Mesenchymal stem cell (in vitro differentiated cells and primary cell): ENCODE results near the gene NXPH2.

Experiments used
- DNase-seq: peaks from one replicate; pipeline ENCODE4 v3.0.0-alpha.2; 2013
- H2AFZ ChIP-seq: one replicate; pipeline ENCODE4 v1.6.1; 2013; ENCODE audit warnings: low read depth, mild to moderate bottlenecking, control low read depth, inconsistent platforms, low read length, moderate library complexity
- H2AK5ac ChIP-seq: 2 replicates; pipeline ENCODE4 v1.6.1; 2013; ENCODE audit warnings: low read length, moderate library complexity, mild to moderate bottlenecking, inconsistent platforms; ENCODE audit not compliant: severe bottlenecking
- H2BK120ac ChIP-seq: one replicate; pipeline ENCODE4 v1.6.1; 2013; ENCODE audit warnings: low read depth, mild to moderate bottlenecking, inconsistent platforms, low read length, moderate library complexity
- H2BK12ac ChIP-seq, 2 experiments: one replicate each; pipeline ENCODE4 v1.6.1; 2013; ENCODE audit warnings: inconsistent platforms in 2 of 2, low read length in 2 of 2, mild to moderate bottlenecking in 2 of 2, moderate library complexity in 2 of 2, control low read depth in 1 of 2
- H2BK15ac ChIP-seq: one replicate; pipeline ENCODE4 v1.6.1; 2013; ENCODE audit warnings: mild to moderate bottlenecking, low read depth, inconsistent platforms; ENCODE audit not compliant: poor library complexity, severe bottlenecking
- H2BK5ac ChIP-seq: 2 replicates; pipeline ENCODE4 v1.6.1; 2013; ENCODE audit warnings: low read depth, mild to moderate bottlenecking, low read length, control low read depth, inconsistent platforms; ENCODE audit not compliant: poor library complexity, severe bottlenecking
- H3K14ac ChIP-seq, 2 experiments: one replicate each; pipeline ENCODE4 v1.6.1; 2013; ENCODE audit warnings: inconsistent platforms in 2 of 2, low read length in 2 of 2, control low read depth in 1 of 2, mild to moderate bottlenecking in 1 of 2, moderate library complexity in 1 of 2
- H3K18ac ChIP-seq, 2 experiments: one replicate each; pipeline ENCODE4 v1.6.1; 2013; ENCODE audit warnings: inconsistent platforms in 2 of 2, low read length in 2 of 2, control low read depth in 1 of 2, low read depth in 1 of 2, mild to moderate bottlenecking in 1 of 2
- H3K23ac ChIP-seq, 2 experiments: one replicate each; pipeline ENCODE4 v1.6.1; 2013; ENCODE audit warnings: inconsistent platforms in 2 of 2, low read length in 2 of 2, mild to moderate bottlenecking in 2 of 2, moderate library complexity in 2 of 2, control low read depth in 1 of 2
- H3K27ac ChIP-seq: 2 replicates; pipeline ENCODE4 v1.5.1; 2013; ENCODE audit warnings: mild to moderate bottlenecking, moderate library complexity, low read length, control low read depth, inconsistent platforms; ENCODE audit not compliant: poor library complexity, severe bottlenecking
- H3K27me3 ChIP-seq, 2 experiments: 2 replicates each; pipeline versions ENCODE4 v1.6.1 to v1.7.0; 2013; ENCODE audit warnings: low read length in 2 of 2, mild to moderate bottlenecking in 2 of 2, moderate library complexity in 2 of 2, control low read depth in 1 of 2, inconsistent platforms in 1 of 2; ENCODE audit not compliant: control insufficient read depth in 1 of 2, insufficient read depth in 1 of 2
- H3K36me3 ChIP-seq, 2 experiments: 2 replicates each; pipeline versions ENCODE4 v1.6.1 to v1.7.0; 2013; ENCODE audit warnings: low read length in 2 of 2, control low read depth in 1 of 2, inconsistent platforms in 1 of 2, low read depth in 1 of 2, mild to moderate bottlenecking in 1 of 2; ENCODE audit not compliant: insufficient read depth in 2 of 2, control insufficient read depth in 1 of 2
- H3K4ac ChIP-seq, 2 experiments: one replicate each; pipeline ENCODE4 v1.6.1; 2013; ENCODE audit warnings: inconsistent platforms in 2 of 2, low read length in 2 of 2, mild to moderate bottlenecking in 2 of 2, moderate library complexity in 2 of 2, control low read depth in 1 of 2, low read depth in 1 of 2
- H3K4me1 ChIP-seq: 2 replicates; pipeline ENCODE4 v1.6.1; 2013; ENCODE audit warnings: low read depth, low read length, control low read depth; ENCODE audit not compliant: control insufficient read depth, insufficient read depth
- H3K4me2 ChIP-seq: 2 replicates; pipeline ENCODE4 v1.6.1; 2013; ENCODE audit warnings: low read length, mild to moderate bottlenecking, inconsistent platforms; ENCODE audit not compliant: poor library complexity, severe bottlenecking
- H3K4me3 ChIP-seq, 2 experiments: 2 replicates each; pipeline versions ENCODE4 v1.5.1 to v1.7.0; 2013; ENCODE audit warnings: low read length in 2 of 2, mild to moderate bottlenecking in 2 of 2, control low read depth in 1 of 2, low read depth in 1 of 2; ENCODE audit not compliant: insufficient read depth in 1 of 2
- H3K79me1 ChIP-seq: replicated peaks from 2 replicates; pipeline ENCODE4 v1.6.1; 2013; ENCODE audit warnings: mild to moderate bottlenecking, control low read depth, low read length, inconsistent platforms; ENCODE audit not compliant: poor library complexity, severe bottlenecking
- H3K9ac ChIP-seq: 2 replicates; pipeline ENCODE4 v1.7.0; 2013; ENCODE audit warnings: mild to moderate bottlenecking, low read length, moderate library complexity
- H3K9me3 ChIP-seq: 2 replicates; pipeline ENCODE4 v1.7.0; 2013; ENCODE audit warnings: mild to moderate bottlenecking, low read length; ENCODE audit not compliant: control insufficient read depth
- H4K8ac ChIP-seq: one replicate; pipeline ENCODE4 v1.6.1; 2013; ENCODE audit warnings: inconsistent platforms, mild to moderate bottlenecking, low read length, moderate library complexity
- H4K91ac ChIP-seq: one replicate; pipeline ENCODE4 v1.6.1; 2013; ENCODE audit warnings: mild to moderate bottlenecking, low read length, inconsistent platforms
- WGBS: methylation state at CpG from one replicate; pipeline ENCODE4 v1.1.7; 2013; ENCODE audit warnings: mixed read lengths; 5-methylcytosine and 5-hydroxymethylcytosine counted together

Gene NXPH2

DNA sequence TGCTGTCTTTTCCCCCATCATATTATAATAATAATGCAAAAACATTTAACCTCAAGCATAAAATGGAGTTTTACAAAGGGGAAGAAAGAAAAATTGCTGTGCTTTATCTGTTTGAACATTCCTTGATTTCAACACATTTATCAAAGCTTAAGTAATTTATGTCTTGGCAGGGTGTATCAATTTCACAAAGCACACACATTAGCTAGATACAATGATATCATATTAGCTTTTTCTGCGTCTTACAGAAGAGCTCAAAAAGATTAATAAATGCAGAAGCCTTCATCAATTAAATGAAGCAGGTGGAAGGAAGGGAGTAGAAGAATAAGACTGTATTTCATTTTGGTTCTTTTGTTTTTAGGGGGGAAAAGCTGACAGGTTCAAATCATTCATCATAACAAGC, 103.0 kb downstream of the NXPH2 start:
- H2AK5ac ChIP-seq: no peak overlapping the region
- 100% methylated on average over 1 of the region's 1 CpG for WGBS
- no peak overlapping the region for H2BK12ac ChIP-seq
- H2BK5ac ChIP-seq: no peak overlapping the region
- no peak overlapping the region for H3K23ac ChIP-seq
- no peaks in the 10 kb centered on the region for H3K27me3 ChIP-seq
- no peaks in the 10 kb centered on the region for H3K4me1 ChIP-seq
- H3K4ac ChIP-seq: no peak overlapping the region
- H2BK15ac ChIP-seq: no peak overlapping the region
- H3K4me3 ChIP-seq: no peak overlapping the region
- no peaks in the 10 kb centered on the region for H3K79me1 ChIP-seq
- no peaks in the 10 kb centered on the region for H3K9me3 ChIP-seq
- no peak overlapping the region for H2BK120ac ChIP-seq
- no peak overlapping the region for H2AFZ ChIP-seq
- no peak overlapping the region for H3K4me2 ChIP-seq
- H3K36me3 ChIP-seq: no peaks in the 10 kb centered on the region
- no peak overlapping the region for H4K8ac ChIP-seq
- H3K18ac ChIP-seq: no peak overlapping the region
- no peak overlapping the region for H3K9ac ChIP-seq
- no peak for DNase-seq
- no peak overlapping the region for H4K91ac ChIP-seq
- no peak overlapping the region for H3K27ac ChIP-seq
- H3K14ac ChIP-seq: no peak overlapping the region

DNA sequence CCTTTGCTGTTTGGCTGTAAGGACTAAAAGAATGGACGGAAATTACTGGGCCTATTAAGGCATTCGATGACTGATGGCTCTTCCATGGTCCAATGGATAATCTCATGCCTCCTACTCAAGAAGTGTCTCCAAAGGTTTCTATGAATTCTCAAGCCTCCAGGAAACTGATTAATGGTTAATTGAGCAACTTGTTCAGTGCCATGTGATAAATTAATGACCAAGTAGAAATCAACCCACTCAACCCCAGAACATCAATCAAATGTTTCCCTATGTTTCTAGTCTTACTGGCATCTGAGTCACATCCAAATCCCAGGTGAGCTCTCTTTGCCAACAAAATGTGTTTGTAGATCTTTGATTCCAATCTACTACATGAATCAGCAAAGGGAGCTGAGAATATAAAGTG, 103.6 kb downstream of the NXPH2 start:
- no peak for DNase-seq
- no peak overlapping the region for H2AK5ac ChIP-seq
- no peaks in the 10 kb centered on the region for H3K79me1 ChIP-seq
- no peaks in the 10 kb centered on the region for H3K4me1 ChIP-seq
- no peak overlapping the region for H3K4me3 ChIP-seq
- no peak overlapping the region for H3K4me2 ChIP-seq
- no peak overlapping the region for H2BK15ac ChIP-seq
- no peak overlapping the region for H2BK5ac ChIP-seq
- no peaks in the 10 kb centered on the region for H3K9me3 ChIP-seq
- H2BK12ac ChIP-seq: no peak overlapping the region
- WGBS: 100% methylated on average over 2 of the region's 2 CpGs
- no peak overlapping the region for H3K23ac ChIP-seq
- H2BK120ac ChIP-seq: no peak overlapping the region
- H4K91ac ChIP-seq: no peak overlapping the region
- H3K4ac ChIP-seq: no peak overlapping the region
- no peak overlapping the region for H3K18ac ChIP-seq
- no peaks in the 10 kb centered on the region for H3K36me3 ChIP-seq
- H3K27me3 ChIP-seq: no peaks in the 10 kb centered on the region
- H3K14ac ChIP-seq: no peak overlapping the region
- H2AFZ ChIP-seq: no peak overlapping the region
- H4K8ac ChIP-seq: no peak overlapping the region
- H3K9ac ChIP-seq: no peak overlapping the region
- H3K27ac ChIP-seq: no peak overlapping the region

DNA sequence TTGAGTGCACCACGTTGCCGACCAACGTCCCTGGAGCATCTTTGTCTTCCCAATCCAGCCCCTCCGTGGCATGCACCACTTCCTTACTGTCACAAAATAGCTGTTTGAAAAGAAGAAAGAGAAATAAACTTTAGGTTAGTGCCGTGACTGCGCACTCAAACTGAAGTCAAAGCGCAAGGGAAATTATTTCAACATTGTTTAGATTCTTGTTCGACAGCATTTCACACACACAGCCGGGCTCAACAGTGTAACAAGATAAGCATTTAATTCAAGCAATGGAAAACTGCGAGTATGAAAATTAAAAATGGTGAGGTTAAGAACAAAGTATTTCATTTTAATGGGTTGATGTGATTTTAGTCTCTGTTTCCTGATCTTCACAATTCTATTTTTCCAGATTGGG, 108.6 kb downstream of the NXPH2 start:
- Histone ChIP-seq H2AK5ac (no peak overlapping the region), H3K9ac (no peak overlapping the region), H2BK5ac (no peak overlapping the region), H4K91ac (no peak overlapping the region), H3K36me3 (no peaks in the 10 kb centered on the region), H3K9me3 (no peaks in the 10 kb centered on the region), H4K8ac (no peak overlapping the region), H3K4ac (no peak overlapping the region), H2BK120ac (no peak overlapping the region), H2AFZ (no peak overlapping the region), H3K79me1 (no peaks in the 10 kb centered on the region), H3K4me3 (no peak overlapping the region), H3K23ac (no peak overlapping the region), H3K27me3 (no peaks in the 10 kb centered on the region), H3K4me1 (no peaks in the 10 kb centered on the region), H2BK15ac (no peak overlapping the region), H3K4me2 (no peak overlapping the region), H3K27ac (no peak overlapping the region), H2BK12ac (no peak overlapping the region), H3K18ac (no peak overlapping the region), H3K14ac (no peak overlapping the region)
- WGBS: 95% methylated on average over 6 of the region's 10 CpGs
- no peak for DNase-seq

DNA sequence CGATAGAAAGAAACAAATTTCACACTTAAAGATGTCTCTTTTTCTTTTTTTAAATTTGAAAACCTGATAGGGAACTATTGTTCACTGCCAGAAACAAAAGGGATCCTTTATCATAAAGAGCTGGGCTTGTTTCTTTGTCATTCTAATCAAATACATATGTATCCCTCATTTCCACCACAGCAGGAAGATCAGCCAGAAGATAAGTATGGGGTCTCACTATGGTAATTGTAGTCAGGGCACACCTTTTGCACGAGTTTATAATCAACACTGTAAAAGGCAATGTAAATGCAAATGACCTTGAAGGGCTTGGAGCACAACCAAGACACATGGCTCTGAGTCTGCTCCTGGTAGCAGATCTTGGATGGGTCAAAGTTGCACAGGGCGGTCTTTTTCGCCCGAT, 109.5 kb downstream of the NXPH2 start:
- Histone ChIP-seq H3K14ac (no peak overlapping the region), H3K79me1 (no peaks in the 10 kb centered on the region), H3K27ac (no peak overlapping the region), H4K91ac (no peak overlapping the region), H3K27me3 (no peaks in the 10 kb centered on the region), H3K36me3 (no peaks in the 10 kb centered on the region), H3K4me2 (no peak overlapping the region), H3K9ac (no peak overlapping the region), H2BK15ac (no peak overlapping the region), H3K18ac (no peak overlapping the region), H3K23ac (no peak overlapping the region), H3K9me3 (no peaks in the 10 kb centered on the region), H3K4me1 (no peaks in the 10 kb centered on the region), H4K8ac (no peak overlapping the region), H2AFZ (no peak overlapping the region), H2AK5ac (no peak overlapping the region), H3K4me3 (no peak overlapping the region), H2BK12ac (no peak overlapping the region), H3K4ac (no peak overlapping the region), H2BK120ac (no peak overlapping the region), H2BK5ac (no peak overlapping the region)
- WGBS: 75% methylated on average over 4 of the region's 5 CpGs
- no peak for DNase-seq
